ENCODE results near the gene PPTC7.

PPTC7 gene

GRCh38 chr12:110557300-110557699, 25.8 kb downstream of the PPTC7 start:
- Histone ChIP-seq H3K9me3 (ENCODE audit: control insufficient read depth, insufficient read depth, low read depth, low read length) (no peaks in the 10 kb centered on the region), H3K4me1 (ENCODE audit: control insufficient read depth, insufficient read depth, low read length) (peaks cover 4% of the 10 kb centered on the region; the same call in 1 of the 2 replicates), H3K4me3 (ENCODE audit: low read depth, low read length) (no peak overlapping the region), H3K36me3 (ENCODE audit: control insufficient read depth in 2 of 2, insufficient read depth in 1 of 2, low read length in 2 of 2) (no peaks in the 10 kb centered on the region; a peak in 1 of 3 replicates), H3K27ac (ENCODE audit: extremely low read depth, low read depth, low read length) (no peak overlapping the region)
- CTCF ChIA-PET = interaction anchor here (0.6 kb wide), 1 partner anchor 55 kb away, joined by 4 read pairs; the partner anchor contains the start of genes RAD9B and VPS29
- TF ChIP-seq ZNF121 (tag by site-specific recombination; IDR thresholded peaks at IDR 0.05) (peak; percentile 55; the same call in 1 of the 2 replicates), PRDM2 (tag by site-specific recombination; IDR thresholded peaks at IDR 0.05; ENCODE audit: borderline replicate concordance) (no peak)
- POLR2A ChIA-PET = no interaction called here

DNA sequence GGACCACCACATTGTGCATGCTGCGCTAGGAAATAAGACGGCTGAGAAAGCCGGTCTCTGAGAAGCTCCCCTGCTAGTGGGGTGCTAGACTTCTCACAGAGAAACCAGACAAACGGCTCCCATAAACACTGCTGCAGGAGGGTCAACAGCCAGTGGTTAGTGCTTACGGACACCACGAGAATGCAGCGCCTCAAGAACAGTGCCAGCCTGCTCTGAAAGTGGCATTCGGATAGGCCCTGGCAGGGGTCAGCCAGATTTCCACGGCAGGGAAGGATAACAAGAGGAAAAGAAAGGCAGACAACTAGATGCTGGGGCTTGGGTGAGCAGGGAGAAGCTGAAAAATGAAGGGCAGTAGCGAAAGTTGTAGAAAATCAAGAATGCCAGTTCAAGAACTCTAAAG, 26.4 kb downstream of the PPTC7 start:
- ChIA-PET POLR2A (no interaction called here), CTCF (interaction anchor here (0.6 to 0.7 kb wide), 2 partner anchors 12 to 20 kb away, joined by 3 read pairs; no protein-coding TSS in a partner anchor)
- Histone ChIP-seq H3K27ac (ENCODE audit: extremely low read depth, low read depth, low read length) (no peak overlapping the region), H3K36me3 (ENCODE audit: control insufficient read depth in 2 of 2, insufficient read depth in 1 of 2, low read length in 2 of 2) (peaks cover 0 to under 1% of the 10 kb centered on the region in 2 experiments; a peak in 2 of 3 replicates), H3K4me1 (ENCODE audit: control insufficient read depth, insufficient read depth, low read length) (peaks cover 4% of the 10 kb centered on the region; the same call in 1 of the 2 replicates), H3K9me3 (ENCODE audit: control insufficient read depth, insufficient read depth, low read depth, low read length) (no peaks in the 10 kb centered on the region), H3K4me3 (ENCODE audit: low read depth, low read length) (no peak overlapping the region)
- TF ChIP-seq KLF16 (tag by site-specific recombination; IDR thresholded peaks at IDR 0.05) (no peak), ZNF677 (tag by site-specific recombination; IDR thresholded peaks at IDR 0.05) (no peak), PBX3 (CRISPR knock-in tag; IDR thresholded peaks at IDR 0.05) (no peak), ZBTB8A (tag by site-specific recombination; IDR thresholded peaks at IDR 0.05) (no peak), ZNF23 (tag by site-specific recombination; IDR thresholded peaks at IDR 0.05; ENCODE audit: borderline replicate concordance) (no peak), REPIN1 (tag by site-specific recombination; IDR thresholded peaks at IDR 0.05; ENCODE audit: low read depth) (no peak), ZNF629 (tag by site-specific recombination; IDR thresholded peaks at IDR 0.05) (no peak), ZFP41 (tag by site-specific recombination; IDR thresholded peaks at IDR 0.05; ENCODE audit: borderline replicate concordance) (no peak), SP2 (tag by site-specific recombination; IDR thresholded peaks at IDR 0.05) (no peak), ZNF274 (IDR thresholded peaks at IDR 0.05; ENCODE audit: low read length) (no peak), ZNF274 (tag by site-specific recombination; IDR thresholded peaks at IDR 0.05; ENCODE audit: borderline replicate concordance) (no peak), ZNF791 (tag by site-specific recombination; IDR thresholded peaks at IDR 0.05) (no peak), ZNF529 (tag by site-specific recombination; IDR thresholded peaks at IDR 0.05; ENCODE audit: insufficient replicate concordance) (no peak), RBAK (tag by site-specific recombination; IDR thresholded peaks at IDR 0.05) (no peak), BCL11A (tag by site-specific recombination; IDR thresholded peaks at IDR 0.05; ENCODE audit: low read depth) (no peak)
- TF ChIP-seq, protein P1, sequence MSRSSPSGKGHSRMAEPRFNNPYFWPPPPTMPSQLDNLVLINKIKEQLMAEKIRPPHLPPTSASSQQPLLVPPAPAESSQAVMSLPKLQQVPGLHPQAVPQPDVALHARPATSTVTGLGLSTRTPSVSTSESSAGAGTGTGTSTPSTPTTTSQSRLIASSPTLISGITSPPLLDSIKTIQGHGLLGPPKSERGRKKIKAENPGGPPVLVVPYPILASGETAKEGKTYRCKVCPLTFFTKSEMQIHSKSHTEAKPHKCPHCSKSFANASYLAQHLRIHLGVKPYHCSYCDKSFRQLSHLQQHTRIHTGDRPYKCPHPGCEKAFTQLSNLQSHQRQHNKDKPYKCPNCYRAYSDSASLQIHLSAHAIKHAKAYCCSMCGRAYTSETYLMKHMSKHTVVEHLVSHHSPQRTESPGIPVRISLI (tag by site-specific recombination; IDR thresholded peaks at IDR 0.05) = no peak
- TF ChIP-seq, protein P2, sequence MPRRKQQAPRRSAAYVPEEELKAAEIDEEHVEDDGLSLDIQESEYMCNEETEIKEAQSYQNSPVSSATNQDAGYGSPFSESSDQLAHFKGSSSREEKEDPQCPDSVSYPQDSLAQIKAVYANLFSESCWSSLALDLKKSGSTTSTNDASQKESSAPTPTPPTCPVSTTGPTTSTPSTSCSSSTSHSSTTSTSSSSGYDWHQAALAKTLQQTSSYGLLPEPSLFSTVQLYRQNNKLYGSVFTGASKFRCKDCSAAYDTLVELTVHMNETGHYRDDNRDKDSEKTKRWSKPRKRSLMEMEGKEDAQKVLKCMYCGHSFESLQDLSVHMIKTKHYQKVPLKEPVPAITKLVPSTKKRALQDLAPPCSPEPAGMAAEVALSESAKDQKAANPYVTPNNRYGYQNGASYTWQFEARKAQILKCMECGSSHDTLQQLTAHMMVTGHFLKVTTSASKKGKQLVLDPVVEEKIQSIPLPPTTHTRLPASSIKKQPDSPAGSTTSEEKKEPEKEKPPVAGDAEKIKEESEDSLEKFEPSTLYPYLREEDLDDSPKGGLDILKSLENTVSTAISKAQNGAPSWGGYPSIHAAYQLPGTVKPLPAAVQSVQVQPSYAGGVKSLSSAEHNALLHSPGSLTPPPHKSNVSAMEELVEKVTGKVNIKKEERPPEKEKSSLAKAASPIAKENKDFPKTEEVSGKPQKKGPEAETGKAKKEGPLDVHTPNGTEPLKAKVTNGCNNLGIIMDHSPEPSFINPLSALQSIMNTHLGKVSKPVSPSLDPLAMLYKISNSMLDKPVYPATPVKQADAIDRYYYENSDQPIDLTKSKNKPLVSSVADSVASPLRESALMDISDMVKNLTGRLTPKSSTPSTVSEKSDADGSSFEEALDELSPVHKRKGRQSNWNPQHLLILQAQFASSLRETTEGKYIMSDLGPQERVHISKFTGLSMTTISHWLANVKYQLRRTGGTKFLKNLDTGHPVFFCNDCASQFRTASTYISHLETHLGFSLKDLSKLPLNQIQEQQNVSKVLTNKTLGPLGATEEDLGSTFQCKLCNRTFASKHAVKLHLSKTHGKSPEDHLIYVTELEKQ (tag by site-specific recombination; IDR thresholded peaks at IDR 0.05; ENCODE audit: borderline replicate concordance) = no peak
- TF ChIP-seq, protein P3, sequence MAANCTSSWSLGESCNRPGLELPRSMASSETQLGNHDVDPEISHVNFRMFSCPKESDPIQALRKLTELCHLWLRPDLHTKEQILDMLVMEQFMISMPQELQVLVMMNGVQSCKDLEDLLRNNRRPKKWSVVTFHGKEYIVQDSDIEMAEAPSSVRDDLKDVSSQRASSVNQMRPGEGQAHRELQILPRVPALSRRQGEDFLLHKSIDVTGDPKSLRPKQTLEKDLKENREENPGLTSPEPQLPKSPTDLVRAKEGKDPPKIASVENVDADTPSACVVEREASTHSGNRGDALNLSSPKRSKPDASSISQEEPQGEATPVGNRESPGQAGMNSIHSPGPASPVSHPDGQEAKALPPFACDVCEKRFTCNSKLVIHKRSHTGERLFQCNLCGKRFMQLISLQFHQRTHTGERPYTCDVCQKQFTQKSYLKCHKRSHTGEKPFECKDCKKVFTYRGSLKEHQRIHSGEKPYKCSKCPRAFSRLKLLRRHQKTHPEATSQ (tag by site-specific recombination; IDR thresholded peaks at IDR 0.05) = no peak
